GM19467 (cell line): ENCODE measurements around the gene ZNF3.

ENCODE experiments used
- ATAC-seq: cut with Tn5 transposase; IDR thresholded peaks from one replicate; pipeline ENCODE4 v1.9.1; 2021; ENCODE audit warnings: mild to moderate bottlenecking, moderate library complexity; ENCODE audit not compliant: unreplicated experiment

The ZNF3 gene

DNA sequence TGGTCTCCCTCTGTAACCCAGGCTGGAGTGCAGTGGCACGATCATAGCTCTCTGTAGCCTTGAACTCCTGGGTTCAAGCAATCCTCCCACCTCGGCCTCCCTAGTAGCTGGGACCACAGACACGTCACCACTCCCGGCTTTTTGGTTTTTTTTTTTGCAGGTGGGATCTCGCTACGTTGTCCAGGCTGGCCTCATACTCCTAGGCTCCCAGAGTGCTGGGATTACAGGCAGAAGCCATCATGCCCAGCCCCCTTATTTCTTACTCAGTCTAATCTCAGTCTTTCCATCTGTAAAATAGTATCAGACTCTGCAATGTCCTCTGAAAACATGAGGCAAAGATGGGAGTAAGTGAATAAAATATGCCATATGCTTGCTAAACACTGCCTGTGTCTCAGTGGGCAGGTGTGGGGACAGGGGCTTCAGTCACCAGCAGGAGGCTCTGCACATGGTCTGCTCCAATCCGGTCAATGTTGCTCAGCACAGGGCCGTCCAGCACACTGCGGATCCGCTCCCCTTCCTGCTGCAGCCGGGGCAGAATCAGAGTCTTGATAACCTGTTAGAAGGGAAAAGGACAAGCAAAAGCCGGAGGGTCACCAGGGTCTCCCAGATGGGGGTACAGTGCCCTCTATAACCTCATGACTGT, 28.1 kb upstream of the ZNF3 start:
- no peak for ATAC-seq

DNA sequence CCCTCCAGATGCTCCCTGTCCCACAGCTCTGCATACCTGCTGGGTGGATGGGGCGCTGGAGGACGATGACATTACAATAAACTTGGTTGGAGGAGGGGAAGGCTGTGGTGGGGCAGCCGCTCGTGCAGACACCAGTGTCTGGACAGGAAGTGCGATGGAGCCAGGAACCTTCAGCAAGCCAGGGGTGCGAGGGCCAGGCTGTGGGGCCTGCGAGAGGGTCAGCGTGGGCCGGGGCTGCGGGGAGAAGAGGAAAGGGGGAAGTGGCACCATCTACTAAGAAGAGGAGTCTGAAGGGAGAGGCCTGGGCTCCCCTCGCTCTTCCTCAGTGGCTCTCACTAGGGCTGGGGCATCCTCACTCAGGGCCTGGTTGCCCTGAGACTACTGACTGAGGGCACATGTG, 26.4 kb upstream of the ZNF3 start:
- ATAC-seq: no peak

DNA sequence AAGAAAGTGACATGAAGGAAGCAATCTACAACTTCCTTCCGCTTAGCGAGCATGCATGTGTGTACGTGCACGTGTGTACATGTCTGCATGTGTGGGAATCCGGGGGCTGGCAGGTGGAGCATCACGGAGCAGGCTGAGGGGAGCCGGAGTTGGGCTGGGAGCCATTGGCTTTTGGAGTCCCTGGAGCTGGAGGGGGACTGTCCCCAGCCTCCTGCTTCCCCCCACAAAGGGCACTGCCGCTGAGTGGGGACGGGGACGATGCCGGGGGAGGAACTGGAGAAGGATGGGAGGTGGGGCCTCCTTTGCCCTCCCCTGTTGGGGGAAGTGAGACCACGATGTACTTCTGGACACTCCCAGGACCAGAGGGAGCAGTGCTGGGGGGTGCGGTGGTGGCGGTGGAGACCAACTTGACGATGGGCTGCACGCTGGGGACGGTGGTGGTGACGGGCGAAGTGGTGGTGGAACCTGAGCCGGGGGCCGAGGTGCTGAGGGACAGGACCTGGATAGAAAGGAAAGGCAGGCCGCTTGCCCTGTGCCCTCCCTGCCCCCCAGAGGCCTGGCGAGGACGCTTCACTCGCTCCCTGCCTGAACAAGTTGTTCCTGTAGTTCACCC, 25.7 kb upstream of the ZNF3 start:
- ATAC-seq: no peak

DNA sequence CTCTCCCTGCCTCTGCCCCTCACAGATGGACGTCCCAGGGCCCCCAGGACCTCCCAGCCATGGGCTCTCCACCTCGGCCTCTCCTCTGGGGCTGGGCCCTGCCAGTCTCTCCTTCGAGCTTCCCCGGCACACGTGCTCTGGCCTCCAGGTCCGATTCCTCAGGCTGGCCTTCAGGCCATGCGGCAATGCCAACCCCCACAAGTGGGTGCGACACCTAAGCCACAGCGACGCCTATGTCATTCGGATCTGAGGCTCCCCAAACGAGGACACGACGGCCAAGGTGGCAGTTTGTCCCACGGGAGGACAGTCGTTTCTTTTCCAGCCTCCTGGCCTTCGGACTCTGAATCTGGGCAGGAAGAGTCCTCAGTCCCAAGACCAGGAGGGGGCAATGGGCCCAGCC, 25.1 kb upstream of the ZNF3 start:
- ATAC-seq: no peak

GRCh38 chr7:100105534-100105933, 24.0 kb upstream of the ZNF3 start:
- ATAC-seq: no peak

- no peak for ATAC-seq
These were observed 21.7 kb upstream of the ZNF3 start for GRCh38 chr7:100102950-100103840.

- ATAC-seq: peak; percentile 82
These were observed 19.7 kb upstream of the ZNF3 start, which contains the start of the genes AP4M1 and MCM7 for GRCh38 chr7:100101016-100101862. AP4M1 (plus strand) TSS chr7:100101643; CDS start chr7:100101715, 72 bp downstream. MCM7 (minus strand) TSS chr7:100101397; CDS start chr7:100101294, 103 bp downstream.

GRCh38 chr7:100100420-100101015, 19.0 kb upstream of the ZNF3 start:
- peak; percentile 53 for ATAC-seq

DNA sequence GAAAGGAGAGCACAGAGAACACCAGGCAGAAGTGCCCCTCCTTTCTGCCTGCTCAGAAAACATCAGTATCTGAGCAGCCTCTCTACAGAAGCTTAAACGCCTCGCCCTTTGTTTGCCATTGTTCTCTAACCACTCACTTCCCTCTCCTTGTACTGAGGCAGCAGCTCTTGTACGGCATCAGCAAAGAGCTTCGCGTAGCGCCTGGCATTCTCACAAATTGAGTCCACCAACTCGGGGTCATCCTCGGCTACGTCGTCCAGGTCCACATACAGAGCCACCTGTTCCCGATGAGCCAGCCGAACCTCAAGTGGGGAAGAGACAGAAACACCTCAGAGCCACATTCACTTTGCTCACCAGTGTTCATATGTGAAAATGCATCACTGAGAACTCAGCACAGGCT, 17.9 kb upstream of the ZNF3 start:
- no peak for ATAC-seq

DNA sequence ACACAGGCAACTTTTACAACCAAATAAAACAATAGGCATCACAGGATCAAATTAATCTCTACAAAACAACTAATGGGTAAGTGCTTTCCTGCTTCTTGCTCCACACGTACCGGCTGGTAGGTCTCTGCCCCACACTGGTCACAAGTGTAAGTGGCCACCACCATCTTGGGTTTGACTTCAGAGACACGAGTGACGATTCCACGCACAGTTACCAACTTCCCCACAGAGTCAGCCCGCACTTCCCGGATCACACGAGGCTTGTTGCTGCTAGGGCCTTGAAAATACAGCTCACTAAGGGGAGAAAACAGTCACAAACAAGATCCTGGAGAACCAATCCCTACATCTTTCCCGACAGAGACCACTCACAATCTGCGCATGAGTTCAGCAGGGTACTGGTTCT, 17.4 kb upstream of the ZNF3 start:
- no peak for ATAC-seq

GRCh38 chr7:100095704-100096103, 14.2 kb upstream of the ZNF3 start:
- no peak for ATAC-seq

DNA sequence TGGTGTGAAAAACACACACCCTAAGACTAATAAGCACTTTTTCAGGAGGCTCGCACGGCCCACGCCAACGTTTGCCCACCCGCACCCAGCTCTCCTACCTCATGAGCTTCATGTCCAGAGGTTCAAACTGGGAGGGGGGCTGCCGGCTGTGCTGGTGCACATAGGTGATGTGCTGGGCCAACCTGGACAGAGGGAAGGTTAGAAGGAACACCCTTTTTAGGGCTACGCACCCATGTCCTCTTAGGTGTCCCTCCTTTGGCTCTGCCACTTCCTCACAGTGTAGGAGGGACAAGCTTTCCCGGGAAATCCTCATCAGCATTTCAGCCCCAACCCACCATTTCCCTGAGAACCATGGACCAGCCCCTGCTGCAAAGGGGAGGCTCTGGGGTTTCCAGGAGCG, 13.8 kb upstream of the ZNF3 start:
- ATAC-seq: no peak

DNA sequence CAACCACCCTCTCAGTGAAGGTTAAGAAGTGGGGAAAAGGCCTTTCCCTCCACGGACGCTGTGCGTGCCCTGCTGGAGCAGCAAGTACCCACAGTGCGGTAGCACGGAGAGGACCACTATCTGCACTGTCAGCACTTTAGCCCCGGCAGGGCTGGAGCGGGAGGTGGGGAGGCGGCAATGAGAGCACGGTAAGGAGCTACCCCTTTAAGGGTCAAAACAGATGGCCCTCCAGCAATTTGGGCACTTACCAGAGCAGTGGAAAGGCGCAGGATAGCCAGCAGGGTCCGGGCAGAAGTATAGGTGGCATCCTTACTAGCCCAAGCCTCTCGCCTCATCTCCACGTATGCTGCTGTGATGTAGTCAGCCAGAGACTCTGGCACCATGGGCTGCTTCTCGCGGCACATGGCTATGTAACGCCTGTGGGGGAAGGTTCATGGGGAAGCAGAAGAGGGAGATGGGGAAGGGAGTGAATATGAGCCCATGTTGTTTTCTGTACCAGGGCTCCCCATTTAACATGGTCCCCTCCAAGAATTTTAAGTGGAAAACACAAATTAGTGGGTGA, 12.5 kb upstream of the ZNF3 start:
- no peak for ATAC-seq

DNA sequence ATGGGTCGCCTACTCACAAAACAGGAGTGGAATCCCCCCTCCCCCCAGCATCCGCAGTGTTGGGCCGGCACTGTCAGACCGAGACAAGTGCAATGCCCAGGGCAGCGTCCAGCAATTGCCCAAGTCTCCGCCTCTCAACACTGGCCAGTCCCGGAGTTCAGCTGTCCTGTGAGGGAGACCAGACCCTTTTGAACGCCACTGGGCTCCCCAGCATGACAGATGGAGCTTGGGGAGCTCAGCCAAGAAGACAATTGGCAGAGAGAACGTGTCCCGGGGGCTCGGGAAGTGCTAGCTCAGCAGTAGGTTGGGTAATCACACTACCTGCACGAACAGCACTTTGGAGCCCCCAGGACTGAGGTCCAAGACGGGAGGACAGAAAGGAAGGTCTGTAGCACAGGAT, 12.0 kb upstream of the ZNF3 start:
- ATAC-seq: no peak

DNA sequence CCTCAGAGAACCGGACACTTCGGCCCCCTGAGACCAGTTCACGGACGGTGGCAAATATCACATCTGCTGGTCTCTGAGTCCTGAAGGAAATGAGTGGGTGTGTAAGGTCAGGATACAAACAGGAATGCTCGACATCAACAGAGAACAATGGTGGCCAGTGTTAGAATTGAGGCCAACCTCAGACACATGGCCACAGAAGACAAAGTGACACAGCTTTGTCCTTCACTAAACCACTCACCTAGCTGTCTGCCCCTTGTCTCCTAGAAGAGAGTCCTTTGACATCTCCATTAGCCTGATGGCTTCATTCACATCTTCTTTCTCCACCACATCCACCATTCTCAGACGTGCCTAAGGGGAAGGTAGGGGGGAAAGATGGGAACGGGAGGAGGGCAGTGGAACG, 11.5 kb upstream of the ZNF3 start:
- no peak for ATAC-seq

DNA sequence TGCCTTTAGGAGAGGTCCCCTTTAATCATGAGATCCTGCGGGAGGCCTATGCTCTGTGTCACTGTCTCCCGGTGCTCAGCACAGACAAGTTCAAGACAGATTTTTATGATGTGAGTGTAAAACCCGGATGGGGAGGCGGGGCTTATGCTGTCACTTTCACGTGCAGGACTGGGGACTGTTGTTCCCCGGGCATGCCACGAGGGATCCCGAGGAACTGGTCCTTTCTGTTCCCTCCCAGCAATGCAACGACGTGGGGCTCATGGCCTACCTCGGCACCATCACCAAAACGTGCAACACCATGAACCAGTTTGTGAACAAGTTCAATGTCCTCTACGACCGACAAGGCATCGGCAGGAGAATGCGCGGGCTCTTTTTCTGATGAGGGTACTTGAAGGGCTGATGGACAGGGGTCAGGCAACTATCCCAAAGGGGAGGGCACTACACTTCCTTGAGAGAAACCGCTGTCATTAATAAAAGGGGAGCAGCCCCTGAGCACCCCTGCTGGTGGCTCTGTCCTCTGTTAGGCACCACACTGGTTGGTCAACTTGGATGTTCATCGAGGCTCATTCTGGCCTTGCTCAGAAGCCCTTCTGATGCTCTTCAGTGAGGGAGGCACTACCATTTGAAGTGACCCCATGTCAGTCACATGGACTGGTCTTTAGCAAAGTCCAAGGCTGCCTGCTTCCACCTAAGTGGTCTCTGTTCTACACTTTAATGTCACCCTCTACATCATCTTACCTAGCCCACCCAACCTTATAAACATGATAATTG, 10.1 kb upstream of the ZNF3 start:
- ATAC-seq: no peak

DNA sequence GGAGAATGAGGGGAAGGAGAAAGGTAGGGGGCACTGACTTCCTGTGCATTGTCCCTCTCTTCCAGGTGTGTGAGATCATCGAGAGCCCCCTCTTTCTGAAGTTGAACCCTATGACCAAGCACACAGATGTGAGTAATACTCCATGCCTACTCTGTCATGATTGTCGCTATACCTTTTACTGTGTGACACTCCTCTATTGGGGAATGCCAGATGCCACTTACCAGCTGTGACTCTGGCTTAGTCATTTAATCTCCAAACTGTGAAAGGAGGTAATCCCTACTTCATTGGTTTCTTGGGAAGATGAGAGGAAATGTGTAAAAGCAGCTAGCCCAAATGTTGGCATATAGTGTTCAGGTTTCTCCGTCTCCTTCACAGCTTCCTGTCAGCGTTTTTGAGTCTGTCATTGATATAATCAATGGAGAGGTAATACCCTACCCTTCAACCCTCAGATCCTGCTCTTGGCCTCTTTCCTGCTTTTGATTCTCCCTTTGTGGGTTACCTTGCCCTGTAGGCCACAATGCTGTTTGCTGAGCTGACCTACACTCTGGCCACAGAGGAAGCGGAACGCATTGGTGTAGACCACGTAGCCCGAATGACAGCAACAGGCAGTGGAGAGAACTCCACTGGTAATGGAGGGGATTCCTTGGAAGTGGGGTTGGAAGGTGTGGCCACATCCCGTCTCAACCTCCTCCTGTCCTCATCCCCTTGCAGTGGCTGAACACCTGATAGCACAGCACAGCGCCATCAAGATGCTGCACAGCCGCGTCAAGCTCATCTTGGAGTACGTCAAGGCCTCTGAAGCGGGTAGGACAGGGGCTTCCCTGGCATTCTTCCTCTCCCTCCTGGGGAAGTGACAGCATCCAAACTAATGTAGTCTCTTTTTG, 9.2 kb upstream of the ZNF3 start:
- ATAC-seq: no peak

- ATAC-seq: no peak
These were observed 8.1 kb upstream of the ZNF3 start for GRCh38 chr7:100089458-100090196.
